ENCODE measurements around the gene KCNAB3.
"Not testable (repeated sequence)": the region's sequence is repeated elsewhere in the genome, so short reads cannot be mapped to it uniquely, and the experiment has no call there.

The KCNAB3 gene

DNA sequence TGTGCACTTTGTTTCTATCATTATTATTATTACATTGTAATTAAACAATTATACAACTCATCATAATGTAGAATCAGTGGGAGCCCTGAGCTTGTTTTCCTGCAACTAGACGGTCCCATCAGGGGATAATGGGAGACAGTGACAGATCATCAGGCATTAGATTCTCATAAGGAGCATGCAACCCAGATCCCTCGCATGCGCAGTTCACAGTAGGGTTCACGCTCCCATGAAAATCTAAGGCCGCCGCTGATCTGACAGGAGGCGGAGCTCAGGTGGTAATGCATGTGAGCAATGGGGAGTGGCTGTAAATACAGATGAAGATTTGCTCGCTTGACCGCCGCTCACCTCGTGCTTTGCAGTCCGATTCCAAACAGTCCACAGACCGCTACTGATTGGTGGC is 23.6 kb upstream of the KCNAB3 start:
- not testable (repeated sequence) for H3K14ac ChIP-seq (ENCODE audit: low read length in 2 of 2); H3K4me2 ChIP-seq (ENCODE audit: low read length, poor library complexity, severe bottlenecking); H3K23ac ChIP-seq (ENCODE audit: low read length in 2 of 2); H3K27me3 ChIP-seq (ENCODE audit: control insufficient read depth in 1 of 2, insufficient read depth in 1 of 2, low read length in 2 of 2); H3K4me3 ChIP-seq (ENCODE audit: insufficient read depth in 1 of 2, low read depth in 1 of 2, low read length in 2 of 2); H2AFZ ChIP-seq (ENCODE audit: low read depth, low read length); H2BK120ac ChIP-seq (ENCODE audit: low read depth, low read length); H4K8ac ChIP-seq (ENCODE audit: low read length); H2BK5ac ChIP-seq (ENCODE audit: low read depth, low read length, poor library complexity, severe bottlenecking); H2BK15ac ChIP-seq (ENCODE audit: low read depth, poor library complexity, severe bottlenecking); H3K9me3 ChIP-seq (ENCODE audit: control insufficient read depth, low read length); H2AK5ac ChIP-seq (ENCODE audit: low read length, severe bottlenecking); H3K9ac ChIP-seq (ENCODE audit: low read length); H3K4me1 ChIP-seq (ENCODE audit: control insufficient read depth, insufficient read depth, low read depth, low read length); H3K27ac ChIP-seq (ENCODE audit: low read length, poor library complexity, severe bottlenecking); H3K4ac ChIP-seq (ENCODE audit: low read depth in 1 of 2, low read length in 2 of 2); H4K91ac ChIP-seq (ENCODE audit: low read length); DNase-seq; H2BK12ac ChIP-seq (ENCODE audit: low read length in 2 of 2); H3K79me1 ChIP-seq (replicated peaks; ENCODE audit: low read length, poor library complexity, severe bottlenecking); H3K18ac ChIP-seq (ENCODE audit: low read depth in 1 of 2, low read length in 2 of 2)
- peaks cover 8 to 30% of the 10 kb centered on the region in 2 experiments for H3K36me3 ChIP-seq (ENCODE audit: control insufficient read depth in 1 of 2, insufficient read depth in 2 of 2, low read depth in 1 of 2, low read length in 2 of 2)
- 94% methylated on average over 13 of the region's 13 CpGs for WGBS

DNA sequence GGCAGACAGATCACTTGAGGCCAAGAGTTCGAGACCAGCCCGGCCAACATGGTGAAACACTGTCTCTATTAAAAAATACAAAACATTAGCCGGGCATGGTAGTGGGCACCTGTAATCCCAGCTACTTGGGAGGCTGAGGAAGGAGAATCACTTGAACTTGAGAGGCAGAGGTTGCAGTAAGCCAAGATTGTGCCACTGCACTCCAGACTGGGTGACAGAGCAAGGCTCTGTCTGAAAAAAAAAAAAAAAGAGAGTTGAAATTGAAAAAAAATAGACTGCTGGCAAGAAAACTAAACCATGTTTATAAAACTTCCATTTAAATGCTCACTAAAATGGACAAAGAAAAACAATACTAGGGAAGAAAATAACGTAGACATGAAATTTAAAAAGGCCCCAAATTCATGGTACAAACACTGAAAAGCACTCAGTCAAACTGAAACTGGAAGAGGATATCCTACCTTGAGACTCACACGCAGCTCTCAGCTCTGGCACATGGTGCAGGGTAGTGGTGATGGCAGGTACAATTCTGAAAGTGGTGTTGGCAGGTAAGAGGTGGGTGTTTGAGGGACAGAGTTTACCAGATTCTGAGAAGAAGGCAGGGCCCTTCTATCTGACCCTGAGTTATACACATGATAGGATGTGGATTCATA is 21.6 kb upstream of the KCNAB3 start:
- no peak overlapping the region for H2BK12ac ChIP-seq (ENCODE audit: low read length in 2 of 2)
- no peak overlapping the region for H3K14ac ChIP-seq (ENCODE audit: low read length in 2 of 2)
- H2AFZ ChIP-seq (ENCODE audit: low read depth, low read length), result no peak overlapping the region
- no peak overlapping the region for H3K9ac ChIP-seq (ENCODE audit: low read length)
- H4K91ac ChIP-seq (ENCODE audit: low read length), result no peak overlapping the region
- no peak overlapping the region for H2BK120ac ChIP-seq (ENCODE audit: low read depth, low read length)
- H3K36me3 ChIP-seq (ENCODE audit: control insufficient read depth in 1 of 2, insufficient read depth in 2 of 2, low read depth in 1 of 2, low read length in 2 of 2), result peaks cover 23 to 46% of the 10 kb centered on the region in 2 experiments
- no peak overlapping the region for H4K8ac ChIP-seq (ENCODE audit: low read length)
- no peaks in the 10 kb centered on the region for H3K27me3 ChIP-seq (ENCODE audit: control insufficient read depth in 1 of 2, insufficient read depth in 1 of 2, low read length in 2 of 2)
- DNase-seq, result no peak
- H2AK5ac ChIP-seq (ENCODE audit: low read length, severe bottlenecking), result no peak overlapping the region
- no peaks in the 10 kb centered on the region for H3K9me3 ChIP-seq (ENCODE audit: control insufficient read depth, low read length)
- H2BK5ac ChIP-seq (ENCODE audit: low read depth, low read length, poor library complexity, severe bottlenecking), result no peak overlapping the region
- 94% methylated on average over 5 of the region's 5 CpGs for WGBS
- H3K4me3 ChIP-seq (ENCODE audit: insufficient read depth in 1 of 2, low read depth in 1 of 2, low read length in 2 of 2), result no peak overlapping the region
- H3K4me1 ChIP-seq (ENCODE audit: control insufficient read depth, insufficient read depth, low read depth, low read length), result no peaks in the 10 kb centered on the region
- no peak overlapping the region for H3K4me2 ChIP-seq (ENCODE audit: low read length, poor library complexity, severe bottlenecking)
- no peak overlapping the region for H3K18ac ChIP-seq (ENCODE audit: low read depth in 1 of 2, low read length in 2 of 2)
- H3K27ac ChIP-seq (ENCODE audit: low read length, poor library complexity, severe bottlenecking), result no peak overlapping the region
- H3K79me1 ChIP-seq (replicated peaks; ENCODE audit: low read length, poor library complexity, severe bottlenecking), result peaks cover 3% of the 10 kb centered on the region
- no peak overlapping the region for H2BK15ac ChIP-seq (ENCODE audit: low read depth, poor library complexity, severe bottlenecking)
- H3K23ac ChIP-seq (ENCODE audit: low read length in 2 of 2), result peak overlapping the region in 1 of 2 experiments; percentile 80
- no peak overlapping the region for H3K4ac ChIP-seq (ENCODE audit: low read depth in 1 of 2, low read length in 2 of 2)

DNA sequence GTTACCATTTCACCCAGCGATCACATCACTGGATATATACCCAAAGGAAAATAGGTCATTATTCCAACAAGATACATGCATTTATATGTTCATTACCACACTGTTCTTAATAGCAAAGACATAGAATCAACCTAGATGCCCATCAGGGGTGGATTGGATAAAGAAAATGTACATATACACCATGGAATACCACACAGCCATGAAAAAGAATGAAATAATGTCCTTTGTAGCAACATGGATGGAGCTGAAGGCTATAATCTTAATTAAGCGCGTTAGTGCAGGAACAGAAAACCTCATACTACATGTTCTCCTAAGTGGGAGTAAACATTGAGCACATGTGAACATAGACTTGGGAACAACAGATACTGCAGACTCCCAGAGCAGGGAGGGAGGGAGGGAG is 20.9 kb upstream of the KCNAB3 start:
- H4K8ac ChIP-seq (ENCODE audit: low read length), result no peak overlapping the region
- no peak overlapping the region for H3K23ac ChIP-seq (ENCODE audit: low read length in 2 of 2)
- no peak overlapping the region for H4K91ac ChIP-seq (ENCODE audit: low read length)
- H3K4me3 ChIP-seq (ENCODE audit: insufficient read depth in 1 of 2, low read depth in 1 of 2, low read length in 2 of 2), result no peak overlapping the region
- H3K14ac ChIP-seq (ENCODE audit: low read length in 2 of 2), result no peak overlapping the region
- H3K27me3 ChIP-seq (ENCODE audit: control insufficient read depth in 1 of 2, insufficient read depth in 1 of 2, low read length in 2 of 2), result no peaks in the 10 kb centered on the region
- H3K4me2 ChIP-seq (ENCODE audit: low read length, poor library complexity, severe bottlenecking), result no peak overlapping the region
- no peak overlapping the region for H2AFZ ChIP-seq (ENCODE audit: low read depth, low read length)
- no peak overlapping the region for H3K27ac ChIP-seq (ENCODE audit: low read length, poor library complexity, severe bottlenecking)
- no peak overlapping the region for H2BK120ac ChIP-seq (ENCODE audit: low read depth, low read length)
- no peak overlapping the region for H3K4ac ChIP-seq (ENCODE audit: low read depth in 1 of 2, low read length in 2 of 2)
- no peaks in the 10 kb centered on the region for H3K9me3 ChIP-seq (ENCODE audit: control insufficient read depth, low read length)
- peaks cover 5% of the 10 kb centered on the region for H3K79me1 ChIP-seq (replicated peaks; ENCODE audit: low read length, poor library complexity, severe bottlenecking)
- DNase-seq, result no peak
- H2BK5ac ChIP-seq (ENCODE audit: low read depth, low read length, poor library complexity, severe bottlenecking), result no peak overlapping the region
- WGBS, result 100% methylated on average over 1 of the region's 3 CpGs
- no peak overlapping the region for H2AK5ac ChIP-seq (ENCODE audit: low read length, severe bottlenecking)
- H3K18ac ChIP-seq (ENCODE audit: low read depth in 1 of 2, low read length in 2 of 2), result no peak overlapping the region
- no peak overlapping the region for H3K9ac ChIP-seq (ENCODE audit: low read length)
- H3K36me3 ChIP-seq (ENCODE audit: control insufficient read depth in 1 of 2, insufficient read depth in 2 of 2, low read depth in 1 of 2, low read length in 2 of 2), result peaks cover 30 to 53% of the 10 kb centered on the region in 2 experiments
- H3K4me1 ChIP-seq (ENCODE audit: control insufficient read depth, insufficient read depth, low read depth, low read length), result no peaks in the 10 kb centered on the region
- no peak overlapping the region for H2BK15ac ChIP-seq (ENCODE audit: low read depth, poor library complexity, severe bottlenecking)
- H2BK12ac ChIP-seq (ENCODE audit: low read length in 2 of 2), result no peak overlapping the region

DNA sequence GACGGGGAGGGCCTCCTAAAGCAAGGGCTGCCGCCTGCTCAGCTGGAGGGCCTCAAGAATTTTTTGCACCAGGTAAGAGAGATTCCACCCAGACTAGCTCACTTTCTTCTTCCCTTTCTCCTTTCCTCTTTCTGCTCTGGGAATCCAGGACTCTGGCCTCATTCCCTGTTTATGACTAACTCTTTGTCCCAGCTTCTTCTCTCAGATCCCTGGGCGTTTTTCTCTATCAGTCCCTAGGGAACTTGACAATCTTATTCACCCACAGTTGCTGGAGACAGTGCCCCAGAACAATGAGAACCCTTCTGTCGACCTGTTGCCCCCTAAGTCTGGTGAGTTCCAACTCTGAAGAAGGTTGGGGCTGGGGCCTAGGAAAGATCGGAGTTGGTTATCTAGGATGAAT is 18.0 kb upstream of the KCNAB3 start:
- WGBS, result 93% methylated on average over 5 of the region's 5 CpGs
- Histone ChIP-seq H3K79me1 (replicated peaks; ENCODE audit: low read length, poor library complexity, severe bottlenecking) (peaks cover 9% of the 10 kb centered on the region), H3K9me3 (ENCODE audit: control insufficient read depth, low read length) (no peaks in the 10 kb centered on the region), H2BK5ac (ENCODE audit: low read depth, low read length, poor library complexity, severe bottlenecking) (no peak overlapping the region), H4K8ac (ENCODE audit: low read length) (no peak overlapping the region), H3K4ac (ENCODE audit: low read depth in 1 of 2, low read length in 2 of 2) (no peak overlapping the region), H3K4me1 (ENCODE audit: control insufficient read depth, insufficient read depth, low read depth, low read length) (no peaks in the 10 kb centered on the region), H3K14ac (ENCODE audit: low read length in 2 of 2) (no peak overlapping the region), H3K18ac (ENCODE audit: low read depth in 1 of 2, low read length in 2 of 2) (no peak overlapping the region), H3K4me2 (ENCODE audit: low read length, poor library complexity, severe bottlenecking) (no peak overlapping the region), H2AFZ (ENCODE audit: low read depth, low read length) (no peak overlapping the region), H3K23ac (ENCODE audit: low read length in 2 of 2) (no peak overlapping the region), H2AK5ac (ENCODE audit: low read length, severe bottlenecking) (no peak overlapping the region), H3K36me3 (ENCODE audit: control insufficient read depth in 1 of 2, insufficient read depth in 2 of 2, low read depth in 1 of 2, low read length in 2 of 2) (peaks cover 48 to 80% of the 10 kb centered on the region in 2 experiments), H2BK15ac (ENCODE audit: low read depth, poor library complexity, severe bottlenecking) (no peak overlapping the region), H2BK120ac (ENCODE audit: low read depth, low read length) (no peak overlapping the region), H3K27me3 (ENCODE audit: control insufficient read depth in 1 of 2, insufficient read depth in 1 of 2, low read length in 2 of 2) (no peaks in the 10 kb centered on the region), H3K4me3 (ENCODE audit: insufficient read depth in 1 of 2, low read depth in 1 of 2, low read length in 2 of 2) (no peak overlapping the region), H4K91ac (ENCODE audit: low read length) (no peak overlapping the region), H3K9ac (ENCODE audit: low read length) (no peak overlapping the region), H3K27ac (ENCODE audit: low read length, poor library complexity, severe bottlenecking) (no peak overlapping the region), H2BK12ac (ENCODE audit: low read length in 2 of 2) (no peak overlapping the region)
- DNase-seq, result no peak
